Duodenal mucosa (tissue), 2 donors: ENCODE data around the gene PALM3.

Experiments used
- H3K27ac ChIP-seq: one replicate; pipeline ENCODE4 v1.7.0; 2013; ENCODE audit warnings: low read depth, low read length
- H3K27me3 ChIP-seq, 2 donors: one replicate each; pipeline ENCODE4 v1.7.0; 2013; ENCODE audit warnings: low read length in 2 of 2, control low read depth in 1 of 2; ENCODE audit not compliant: insufficient read depth in 2 of 2, control insufficient read depth in 1 of 2
- H3K36me3 ChIP-seq, 2 donors: one replicate each; pipeline ENCODE4 v1.7.0; 2013; ENCODE audit warnings: low read length in 2 of 2, control low read depth in 1 of 2; ENCODE audit not compliant: insufficient read depth in 2 of 2, control insufficient read depth in 1 of 2
- H3K4me1 ChIP-seq, 2 donors: one replicate each; pipeline ENCODE4 v1.7.0; 2013; ENCODE audit warnings: low read length in 2 of 2, control low read depth in 1 of 2; ENCODE audit not compliant: insufficient read depth in 2 of 2, control insufficient read depth in 1 of 2
- H3K4me3 ChIP-seq, 2 donors: one replicate each; pipeline ENCODE4 v1.7.0; 2013; ENCODE audit warnings: low read length in 2 of 2, low read depth in 1 of 2
- H3K9ac ChIP-seq, 2 donors: one replicate each; pipeline ENCODE4 v1.7.0; 2013; ENCODE audit warnings: low read length in 2 of 2, low read depth in 1 of 2
- H3K9me3 ChIP-seq, 2 donors: one replicate each; pipeline ENCODE4 v1.7.0; 2013; ENCODE audit warnings: low read length in 2 of 2, control low read depth in 1 of 2; ENCODE audit not compliant: control insufficient read depth in 1 of 2

The PALM3 gene

GRCh38 chr19:14019100-14019499, 42.8 kb downstream of the PALM3 start:
- Histone ChIP-seq H3K9ac (no peak overlapping the region), H3K4me3 (no peak overlapping the region), H3K27me3 (no peaks in the 10 kb centered on the region), H3K27ac (no peak overlapping the region), H3K9me3 (no peaks in the 10 kb centered on the region), H3K36me3 (no peaks in the 10 kb centered on the region), H3K4me1 (peaks cover 5% of the 10 kb centered on the region in 2 donors)

DNA sequence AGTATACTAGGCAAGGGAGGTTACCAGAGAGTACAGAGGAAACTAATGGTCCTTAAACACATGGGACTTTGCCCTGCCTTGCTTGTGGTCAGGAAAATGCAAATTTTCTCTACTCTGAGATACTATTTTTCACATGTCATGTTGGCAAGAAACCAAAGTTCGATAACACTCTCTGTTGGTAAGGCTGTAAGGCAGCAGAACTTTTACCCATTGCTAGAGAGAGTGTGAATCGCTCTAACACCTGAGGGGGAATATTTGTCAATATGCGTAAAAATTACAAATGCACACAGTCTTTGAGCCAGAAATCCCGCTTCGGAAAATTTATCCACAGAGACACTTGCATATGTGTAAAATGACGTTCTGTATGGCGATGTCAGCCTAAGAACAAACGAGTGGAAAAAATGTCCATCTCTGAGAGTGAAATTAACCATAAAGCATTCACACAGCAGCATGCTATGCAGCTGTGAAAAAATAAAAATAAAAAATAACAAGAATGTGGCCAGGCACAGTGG, 46.3 kb downstream of the PALM3 start:
- H3K4me1 ChIP-seq, result peaks cover 5% of the 10 kb centered on the region in 2 donors
- H3K9ac ChIP-seq, result no peak overlapping the region
- no peak overlapping the region for H3K27ac ChIP-seq

DNA sequence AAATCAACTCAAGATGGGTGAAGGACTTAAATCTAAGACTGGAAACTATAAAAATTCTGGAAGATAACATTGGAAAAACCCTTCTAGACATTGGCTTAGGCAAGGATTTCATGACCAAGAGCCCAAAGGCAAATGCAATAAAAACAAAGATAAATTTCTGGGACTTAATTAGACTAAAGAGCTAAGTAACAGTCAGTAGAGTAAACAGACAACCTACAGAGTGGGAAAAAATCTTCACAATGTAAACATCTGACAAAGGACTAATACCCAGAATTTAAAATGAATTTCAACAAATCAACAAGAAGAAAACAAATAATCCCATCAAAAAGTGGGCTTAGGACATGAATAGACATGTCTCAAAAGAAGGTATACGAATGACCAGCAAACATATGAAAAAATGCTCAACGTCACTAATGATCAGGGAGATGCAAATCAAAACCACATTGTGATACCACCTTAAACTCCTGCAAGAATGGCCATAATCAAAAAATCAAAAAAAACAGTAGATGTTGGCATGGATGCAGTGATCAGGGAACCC, 49.4 kb downstream of the PALM3 start:
- no peaks in the 10 kb centered on the region for H3K9me3 ChIP-seq
- H3K27ac ChIP-seq, result no peak overlapping the region
- no peak overlapping the region for H3K4me3 ChIP-seq
- H3K9ac ChIP-seq, result no peak overlapping the region
- H3K4me1 ChIP-seq, result peaks cover 5% of the 10 kb centered on the region in 2 donors
- H3K27me3 ChIP-seq, result no peaks in the 10 kb centered on the region
- no peaks in the 10 kb centered on the region for H3K36me3 ChIP-seq

More for the DNA sequence above, 46.3 kb downstream of the PALM3 start:
- H3K27me3 ChIP-seq, result no peaks in the 10 kb centered on the region
- H3K36me3 ChIP-seq, result no peaks in the 10 kb centered on the region
- H3K4me3 ChIP-seq, result no peak overlapping the region
- no peaks in the 10 kb centered on the region for H3K9me3 ChIP-seq

DNA sequence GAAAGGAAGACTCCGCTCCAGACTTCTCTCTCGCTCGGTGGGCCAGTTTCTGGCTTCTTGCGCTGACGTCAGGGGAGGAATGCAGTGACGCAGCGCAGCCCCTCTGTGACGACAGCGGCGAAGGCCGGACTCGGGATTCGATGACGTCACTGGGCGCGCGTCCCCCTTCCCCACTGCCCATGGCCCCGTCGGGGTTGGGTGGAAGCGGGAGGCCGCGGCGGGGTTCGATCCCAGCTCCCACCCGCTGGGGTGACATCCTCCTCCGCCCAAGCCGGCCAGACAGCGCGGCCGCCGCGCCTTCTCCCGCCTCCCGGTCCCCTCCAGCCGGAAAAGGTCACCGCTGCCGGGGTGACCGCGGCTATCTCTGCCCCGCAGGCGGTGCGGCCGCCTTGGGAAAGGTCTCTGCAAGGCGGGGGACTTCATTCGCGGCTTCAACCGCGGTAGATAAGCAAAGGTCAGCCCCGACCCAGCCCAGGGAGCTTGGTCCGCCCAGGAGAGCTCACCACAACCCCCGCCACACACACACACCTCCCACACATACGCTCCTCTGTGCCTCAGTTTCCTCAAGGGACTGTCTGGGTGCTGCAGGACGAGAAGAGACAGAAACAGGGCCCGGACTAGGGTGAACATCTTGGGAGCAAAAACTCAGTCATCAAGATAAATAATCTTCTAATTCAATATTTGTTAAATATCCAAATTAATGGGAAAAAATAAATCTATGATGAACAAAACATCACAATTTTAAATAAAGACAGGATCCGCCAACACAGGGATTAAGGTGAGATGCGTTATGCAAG, 54.9 kb downstream of the PALM3 start:
- Histone ChIP-seq H3K36me3 (no peaks in the 10 kb centered on the region), H3K9ac (peak overlapping the region; percentile 95 to 99), H3K27ac (peak overlapping the region; percentile 100), H3K27me3 (no peaks in the 10 kb centered on the region), H3K4me1 (peaks cover 21 to 26% of the 10 kb centered on the region in 2 donors), H3K9me3 (no peaks in the 10 kb centered on the region), H3K4me3 (peak overlapping the region; percentile 84 to 94)

DNA sequence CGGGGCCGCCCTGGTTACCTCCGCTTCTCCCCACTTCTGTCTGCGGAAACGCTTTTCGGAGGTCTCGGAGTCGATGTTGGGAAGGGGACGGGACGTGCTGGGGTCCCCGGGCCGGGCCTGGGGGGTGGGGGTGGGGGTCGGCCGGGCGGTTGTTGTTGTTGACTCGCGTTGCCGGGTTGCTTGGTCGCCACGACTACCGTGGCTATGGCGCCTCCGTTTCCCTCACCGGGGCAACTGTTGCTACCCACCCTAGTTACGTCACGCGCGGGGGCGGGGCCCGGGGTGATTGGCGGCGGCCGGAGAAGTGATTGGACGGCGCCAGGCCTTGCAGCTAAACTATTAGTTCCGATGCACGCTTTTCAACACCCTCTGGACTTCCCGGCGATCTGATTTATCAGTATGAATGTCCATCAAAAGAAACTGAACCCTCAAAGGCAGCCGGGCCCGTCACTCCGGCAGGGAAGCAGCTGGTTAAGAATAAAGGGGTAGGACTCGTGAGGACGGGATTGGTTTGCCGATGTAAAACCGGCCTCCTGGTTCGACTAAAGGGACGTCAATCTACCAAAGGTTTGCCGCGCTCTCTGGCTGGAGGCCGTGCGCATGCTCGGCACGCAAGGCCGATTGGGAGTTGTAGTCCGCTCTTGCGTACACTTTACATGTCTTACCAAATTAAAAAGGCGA, 55.7 kb downstream of the PALM3 start, which contains the start of gene RFX1:
Gene RFX1, minus strand, starts transcription at position 236 of the 681 bp plus-strand sequence. CDS start 12,477 bp downstream, outside the sequence.
- no peaks in the 10 kb centered on the region for H3K9me3 ChIP-seq
- H3K27ac ChIP-seq, result peak within 1 kb of the TSS; percentile 100
- no peaks in the 10 kb centered on the region for H3K36me3 ChIP-seq
- H3K27me3 ChIP-seq, result no peaks in the 10 kb centered on the region
- H3K4me3 ChIP-seq, result peak within 1 kb of the TSS; percentile 84 to 94
- peak within 1 kb of the TSS; percentile 95 to 99 for H3K9ac ChIP-seq
- H3K4me1 ChIP-seq, result peaks cover 21 to 26% of the 10 kb centered on the region in 2 donors

GRCh38 chr19:14005349-14006084, 56.4 kb downstream of the PALM3 start:
- H3K9me3 ChIP-seq, result no peaks in the 10 kb centered on the region
- H3K4me1 ChIP-seq, result peaks cover 21 to 26% of the 10 kb centered on the region in 2 donors
- no peaks in the 10 kb centered on the region for H3K36me3 ChIP-seq
- H3K9ac ChIP-seq, result peak overlapping the region; percentile 13 to 56
- H3K27me3 ChIP-seq, result no peaks in the 10 kb centered on the region
- peak overlapping the region; percentile 99 for H3K27ac ChIP-seq
- peak overlapping the region; percentile 84 to 94 for H3K4me3 ChIP-seq

GRCh38 chr19:14004619-14005348, 57.1 kb downstream of the PALM3 start:
- Histone ChIP-seq H3K9me3 (no peaks in the 10 kb centered on the region), H3K27ac (peak overlapping the region; percentile 99), H3K4me3 (peak overlapping the region; percentile 48 to 84), H3K9ac (peak overlapping the region; percentile 13 to 46), H3K4me1 (peaks cover 21 to 26% of the 10 kb centered on the region in 2 donors), H3K36me3 (peaks cover 0 to 2% of the 10 kb centered on the region in 2 donors), H3K27me3 (no peaks in the 10 kb centered on the region)
